HG02970 (cell line): ENCODE data around the gene RYR2.
"Not testable (repeated sequence)": the region's sequence is repeated elsewhere in the genome, so short reads cannot be mapped to it uniquely, and the experiment has no call there.

Source experiments
- ATAC-seq: cut with Tn5 transposase; IDR thresholded peaks from one replicate; pipeline ENCODE4 v1.9.1; 2021; ENCODE audit warnings: mild to moderate bottlenecking, moderate library complexity, moderate number of reproducible peaks; ENCODE audit not compliant: unreplicated experiment, low FRiP score

Gene RYR2

DNA sequence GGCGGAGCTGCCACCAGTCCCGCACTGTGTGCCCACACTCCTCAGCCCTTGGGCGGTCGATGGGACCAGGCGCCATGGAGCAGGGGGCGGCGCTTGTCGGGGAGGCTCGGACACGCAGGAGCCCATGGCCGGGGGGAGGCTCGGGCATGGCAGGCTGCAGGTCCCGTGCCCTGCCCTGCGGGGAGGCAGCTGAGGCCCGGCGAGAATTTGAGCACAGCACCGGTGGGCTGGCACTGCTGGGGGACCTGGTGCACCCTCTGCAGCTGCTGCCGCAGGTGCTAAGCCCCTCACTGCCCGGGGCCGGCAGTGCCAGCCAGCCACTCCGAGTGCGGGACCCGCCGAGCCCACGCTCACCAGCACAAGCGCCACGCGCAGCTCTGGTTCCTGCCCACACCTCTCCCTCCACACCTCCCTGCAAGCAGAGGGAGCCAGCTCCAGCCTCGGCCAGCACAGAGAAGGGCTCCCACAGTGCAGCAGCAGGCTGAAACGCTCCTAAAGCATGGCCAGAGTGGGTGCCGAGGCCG, 267.7 kb downstream of the RYR2 start:
- ATAC-seq, result no peak

- ATAC-seq, result no peak
These were observed 274.4 kb downstream of the RYR2 start for GRCh38 chr1:237316352-237316751.

GRCh38 chr1:237318748-237319147, 276.8 kb downstream of the RYR2 start:
- no peak for ATAC-seq

DNA sequence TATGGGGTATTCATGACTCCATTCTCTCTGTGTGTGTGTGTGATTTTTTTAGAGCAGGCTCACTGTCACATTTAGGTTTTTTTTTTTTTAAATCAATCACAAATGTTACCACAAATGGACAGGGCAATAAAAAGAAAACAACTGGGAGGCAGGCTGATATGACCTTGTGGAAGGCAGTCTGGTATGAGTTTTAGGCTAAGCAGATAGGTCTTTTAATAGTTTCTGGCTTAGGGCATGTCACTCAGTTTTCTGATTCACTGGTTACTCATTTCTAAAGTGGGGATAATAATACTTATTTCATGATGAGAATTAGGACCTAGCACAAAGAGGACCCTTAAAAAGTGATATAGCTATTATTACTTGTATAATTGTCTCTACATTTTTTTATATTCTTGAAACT, 278.9 kb downstream of the RYR2 start:
- ATAC-seq, result no peak

- no peak for ATAC-seq
These were observed 282.2 kb downstream of the RYR2 start for GRCh38 chr1:237324226-237324625.

- ATAC-seq, result no peak
These were observed 285.1 kb downstream of the RYR2 start for GRCh38 chr1:237327061-237327460.

DNA sequence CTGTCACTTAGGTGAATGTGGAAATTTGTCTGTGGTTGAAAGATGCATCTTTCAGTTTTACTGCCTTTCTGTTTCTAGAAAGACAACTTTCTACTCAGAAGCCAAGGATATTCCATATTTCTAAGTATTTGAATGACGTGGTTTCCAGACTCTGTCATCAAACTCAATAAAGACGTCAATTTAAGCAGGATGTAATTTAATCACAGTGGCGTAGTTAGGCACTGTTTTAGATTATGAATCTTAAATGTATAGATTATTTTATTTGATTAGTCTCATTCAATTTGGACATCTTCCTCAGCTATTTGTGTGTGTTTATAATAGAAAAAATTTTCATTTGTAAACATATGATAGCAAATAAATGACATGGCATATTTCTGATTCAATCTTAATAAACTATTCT, 298.9 kb downstream of the RYR2 start:
- no peak for ATAC-seq

DNA sequence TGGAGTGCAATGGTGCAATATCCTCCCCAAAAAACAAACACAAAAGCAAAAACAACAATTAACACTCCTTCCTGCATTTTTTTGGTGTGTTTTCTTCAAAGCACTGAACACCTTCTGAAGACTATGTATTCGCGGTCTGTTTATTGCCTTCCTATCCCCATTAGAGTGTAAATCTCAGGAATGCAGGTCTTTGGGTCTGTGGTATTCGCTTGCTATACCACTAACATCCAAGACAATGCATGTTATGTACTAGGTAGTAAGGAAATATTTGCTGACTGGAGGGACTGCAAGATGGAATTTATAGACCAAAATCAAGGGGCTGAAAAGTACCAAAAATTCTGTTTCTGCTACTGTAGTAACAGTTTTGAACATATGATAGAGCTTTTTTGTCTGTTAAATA, 299.4 kb downstream of the RYR2 start:
- ATAC-seq, result no peak

GRCh38 chr1:237342730-237343129, 300.7 kb downstream of the RYR2 start:
- no peak for ATAC-seq

GRCh38 chr1:237352747-237353146, 310.8 kb downstream of the RYR2 start:
- no peak for ATAC-seq

DNA sequence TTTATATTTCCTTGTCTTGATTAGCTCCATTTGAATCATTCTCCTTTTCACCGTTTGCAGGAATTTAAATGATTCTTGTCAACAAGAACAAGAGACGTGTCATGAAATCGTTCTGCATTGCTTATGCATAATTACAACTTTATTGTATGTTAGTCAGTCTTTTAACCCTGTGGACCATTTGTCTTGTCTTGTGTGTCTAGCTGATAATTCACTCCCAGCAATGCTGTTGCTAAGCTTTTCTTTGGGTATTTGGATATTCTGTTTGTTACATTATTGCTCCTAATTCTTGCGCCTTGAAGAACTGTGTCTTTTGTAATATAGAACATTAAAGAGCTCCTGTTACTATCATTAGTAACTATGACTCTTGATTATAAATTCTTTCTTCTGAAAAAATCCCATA, 311.9 kb downstream of the RYR2 start:
- no peak for ATAC-seq

DNA sequence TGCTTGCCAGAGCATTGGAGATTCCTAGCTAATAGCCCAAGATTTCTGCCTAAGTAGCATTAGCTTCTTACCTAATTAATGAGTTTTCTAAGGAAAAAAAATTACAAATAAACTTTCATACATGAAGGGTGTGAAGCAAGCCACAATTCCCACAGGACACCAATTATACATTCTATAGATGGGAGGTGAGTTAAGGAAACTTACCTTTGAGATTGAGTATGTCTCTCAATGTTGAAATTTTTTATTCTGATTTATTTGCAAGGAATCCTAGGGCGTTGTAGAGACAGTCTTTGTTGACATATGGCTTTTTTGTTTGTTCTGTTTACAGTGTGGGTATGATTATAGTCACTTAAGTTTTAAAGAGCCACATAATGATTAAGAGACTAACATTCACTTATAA, 313.0 kb downstream of the RYR2 start:
- ATAC-seq, result no peak

GRCh38 chr1:237358555-237358954, 316.6 kb downstream of the RYR2 start:
- ATAC-seq, result no peak

DNA sequence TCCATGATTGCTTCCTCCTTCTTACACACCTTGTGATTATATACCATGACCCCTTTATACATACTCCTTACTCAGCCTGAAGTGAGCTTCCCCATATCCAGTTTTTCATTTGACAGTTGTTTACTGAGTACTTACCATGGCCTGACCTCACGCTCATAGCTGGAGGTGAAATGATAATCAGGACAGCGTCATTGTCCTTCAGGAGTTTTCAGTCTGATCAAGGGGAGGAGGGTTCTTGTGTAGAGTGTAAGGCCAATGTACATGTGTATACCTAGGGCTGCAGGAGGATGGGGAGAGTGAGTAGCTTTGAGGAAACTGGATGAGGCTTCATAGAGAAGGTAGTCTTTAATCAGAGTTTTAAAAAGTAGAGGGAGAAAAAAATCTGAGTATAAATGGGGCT, 325.8 kb downstream of the RYR2 start:
- ATAC-seq, result no peak

GRCh38 chr1:237371477-237371876, 329.5 kb downstream of the RYR2 start:
- ATAC-seq, result not testable (repeated sequence)

- no peak for ATAC-seq
These were observed 341.8 kb downstream of the RYR2 start for GRCh38 chr1:237383791-237384190.

DNA sequence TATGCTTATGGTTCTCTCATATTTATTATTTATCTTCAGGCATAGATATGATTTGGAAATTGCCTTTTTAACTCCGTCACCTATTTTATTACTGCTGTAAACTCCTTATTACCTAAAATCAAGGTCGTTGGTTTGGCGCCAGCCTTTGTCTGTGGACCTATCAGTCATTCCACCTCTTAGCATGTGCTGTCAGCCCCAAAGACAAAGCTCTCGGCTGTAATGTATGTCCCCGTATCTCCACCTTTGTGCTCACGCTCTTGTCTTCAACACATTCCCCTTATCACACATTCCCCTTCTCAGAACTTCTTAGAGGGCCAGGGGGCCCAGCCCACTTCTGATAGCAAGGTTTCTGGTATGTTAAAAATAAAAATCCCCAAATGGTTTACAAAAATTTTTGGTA, 342.2 kb downstream of the RYR2 start:
- no peak for ATAC-seq

- ATAC-seq, result no peak
These were observed 344.6 kb downstream of the RYR2 start for GRCh38 chr1:237386362-237387143.

GRCh38 chr1:237387144-237387505, 345.1 kb downstream of the RYR2 start:
- ATAC-seq, result no peak

- ATAC-seq, result no peak
These were observed 348.8 kb downstream of the RYR2 start for GRCh38 chr1:237390823-237391222.

DNA sequence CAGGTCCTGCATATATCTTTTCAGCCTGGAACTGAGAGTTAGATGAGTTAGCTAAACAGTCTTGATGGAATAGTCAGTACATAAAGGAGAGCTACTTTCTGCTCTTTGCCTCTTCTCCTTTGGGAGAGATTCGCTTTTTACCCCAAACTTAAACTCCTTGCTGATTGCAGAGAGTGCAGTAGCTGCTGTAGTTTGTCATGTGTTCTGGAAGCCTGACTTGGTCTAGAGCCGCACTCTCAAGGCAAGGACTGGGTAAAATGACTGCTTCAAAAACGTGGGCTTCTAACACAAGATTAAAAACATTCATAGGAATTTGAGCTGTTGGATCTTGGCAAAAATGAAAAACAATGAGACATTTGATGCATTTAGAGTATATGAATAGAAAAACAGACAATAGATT, 351.6 kb downstream of the RYR2 start:
- no peak for ATAC-seq

GRCh38 chr1:237394281-237394680, 352.3 kb downstream of the RYR2 start:
- ATAC-seq, result no peak

DNA sequence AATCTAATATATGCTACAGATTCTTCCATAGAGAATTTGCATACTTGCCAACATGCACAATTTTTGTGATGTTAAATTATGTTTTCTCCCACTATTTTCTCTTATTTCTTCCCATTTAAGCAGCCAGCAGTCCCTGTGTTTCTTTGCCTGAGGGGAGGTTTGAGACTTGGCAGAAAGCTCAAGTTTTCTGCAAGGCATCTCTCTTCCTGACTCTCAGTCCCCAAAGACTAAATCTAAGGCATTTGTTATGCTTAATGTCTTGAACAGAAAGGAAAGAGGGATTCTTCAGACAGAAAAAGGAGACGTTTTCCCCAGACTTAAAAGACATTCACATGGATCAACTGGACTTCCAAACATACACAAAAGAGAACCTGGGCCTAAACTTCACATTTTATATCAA, 354.4 kb downstream of the RYR2 start:
- ATAC-seq, result no peak
